Measurements from ENCODE around the gene LMBRD1. TPM values are rescaled to one million over a fixed set of nuclear protein-coding genes. Genes with fewer than 3 reads are reported as not detected.
"Not testable (repeated sequence)": the region's sequence is repeated elsewhere in the genome, so short reads cannot be mapped to it uniquely, and the experiment has no call there.

LMBRD1 gene
- total RNA-seq, 4 donors from 2014 or later: 41.6 to 66.0 (median 57.1) TPM

DNA sequence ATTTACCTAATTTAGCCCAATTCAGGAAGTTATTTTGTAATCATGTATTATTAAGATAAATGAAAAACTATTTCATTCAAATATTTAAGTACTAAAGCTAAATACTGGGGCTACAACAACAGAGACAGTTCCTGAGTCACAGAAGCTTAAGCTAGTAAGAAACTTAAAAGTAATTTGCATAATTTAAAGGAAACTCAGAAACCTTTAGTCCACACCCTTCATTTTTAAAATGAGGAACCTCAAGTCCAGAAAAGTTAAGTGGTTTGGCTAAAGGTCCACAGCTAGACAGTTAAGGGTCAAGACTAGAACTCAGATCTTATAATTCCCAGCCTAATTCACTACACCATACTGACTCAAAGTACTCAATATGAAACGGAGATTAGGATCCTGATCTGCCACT, 7.2 kb downstream of the LMBRD1 start:
- TF ChIP-seq, protein P1, sequence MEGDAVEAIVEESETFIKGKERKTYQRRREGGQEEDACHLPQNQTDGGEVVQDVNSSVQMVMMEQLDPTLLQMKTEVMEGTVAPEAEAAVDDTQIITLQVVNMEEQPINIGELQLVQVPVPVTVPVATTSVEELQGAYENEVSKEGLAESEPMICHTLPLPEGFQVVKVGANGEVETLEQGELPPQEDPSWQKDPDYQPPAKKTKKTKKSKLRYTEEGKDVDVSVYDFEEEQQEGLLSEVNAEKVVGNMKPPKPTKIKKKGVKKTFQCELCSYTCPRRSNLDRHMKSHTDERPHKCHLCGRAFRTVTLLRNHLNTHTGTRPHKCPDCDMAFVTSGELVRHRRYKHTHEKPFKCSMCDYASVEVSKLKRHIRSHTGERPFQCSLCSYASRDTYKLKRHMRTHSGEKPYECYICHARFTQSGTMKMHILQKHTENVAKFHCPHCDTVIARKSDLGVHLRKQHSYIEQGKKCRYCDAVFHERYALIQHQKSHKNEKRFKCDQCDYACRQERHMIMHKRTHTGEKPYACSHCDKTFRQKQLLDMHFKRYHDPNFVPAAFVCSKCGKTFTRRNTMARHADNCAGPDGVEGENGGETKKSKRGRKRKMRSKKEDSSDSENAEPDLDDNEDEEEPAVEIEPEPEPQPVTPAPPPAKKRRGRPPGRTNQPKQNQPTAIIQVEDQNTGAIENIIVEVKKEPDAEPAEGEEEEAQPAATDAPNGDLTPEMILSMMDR (IDR thresholded peaks at IDR 0.05): no peak
- DNase-seq (ENCODE audit: low spot score) (no peak), ATAC-seq (ENCODE audit: low FRiP score) (no peak)

DNA sequence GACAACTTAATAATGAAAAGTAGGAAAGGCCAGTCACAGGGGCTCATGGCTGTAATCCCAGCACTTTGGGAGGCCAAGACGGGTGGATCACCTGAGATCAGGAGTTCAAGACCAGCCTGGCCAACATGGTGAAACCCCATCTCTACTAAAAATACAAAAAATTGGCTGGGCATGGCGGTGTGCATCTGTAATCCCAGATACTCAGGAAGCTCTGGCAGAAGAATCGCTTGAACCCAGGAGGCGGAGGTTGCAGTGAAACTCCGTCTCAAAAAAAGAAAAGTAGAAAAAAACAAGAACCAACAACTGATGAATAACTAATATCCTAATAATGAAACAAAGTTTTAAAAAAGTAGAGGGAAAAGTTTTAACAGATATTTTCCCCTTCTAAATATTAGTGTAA, 9.4 kb downstream of the LMBRD1 start:
- DNase-seq (ENCODE audit: low spot score); ATAC-seq (ENCODE audit: low FRiP score): not testable (repeated sequence)

DNA sequence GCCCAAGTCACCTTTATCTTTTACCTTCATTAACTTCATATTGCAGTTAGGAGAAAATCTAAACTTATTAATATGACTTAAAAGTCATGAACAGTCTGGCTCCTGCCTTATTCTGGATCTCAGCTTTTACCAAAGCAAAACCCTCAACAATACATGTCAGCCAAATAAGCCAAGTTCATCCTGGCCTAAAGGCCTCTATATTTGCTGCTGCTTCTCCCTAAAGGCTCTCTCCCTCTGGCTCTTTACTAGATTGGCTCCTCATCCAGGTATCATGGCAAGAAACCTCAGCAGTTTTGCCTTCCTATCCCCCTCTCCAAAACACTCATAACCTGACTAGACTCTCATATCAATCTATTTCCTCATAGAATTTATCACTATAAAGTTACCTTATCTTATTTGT, 11.1 kb downstream of the LMBRD1 start:
- ATAC-seq (ENCODE audit: low FRiP score) (no peak), DNase-seq (ENCODE audit: low spot score) (no peak)
- TF ChIP-seq, protein P1 (IDR thresholded peaks at IDR 0.05): no peak

DNA sequence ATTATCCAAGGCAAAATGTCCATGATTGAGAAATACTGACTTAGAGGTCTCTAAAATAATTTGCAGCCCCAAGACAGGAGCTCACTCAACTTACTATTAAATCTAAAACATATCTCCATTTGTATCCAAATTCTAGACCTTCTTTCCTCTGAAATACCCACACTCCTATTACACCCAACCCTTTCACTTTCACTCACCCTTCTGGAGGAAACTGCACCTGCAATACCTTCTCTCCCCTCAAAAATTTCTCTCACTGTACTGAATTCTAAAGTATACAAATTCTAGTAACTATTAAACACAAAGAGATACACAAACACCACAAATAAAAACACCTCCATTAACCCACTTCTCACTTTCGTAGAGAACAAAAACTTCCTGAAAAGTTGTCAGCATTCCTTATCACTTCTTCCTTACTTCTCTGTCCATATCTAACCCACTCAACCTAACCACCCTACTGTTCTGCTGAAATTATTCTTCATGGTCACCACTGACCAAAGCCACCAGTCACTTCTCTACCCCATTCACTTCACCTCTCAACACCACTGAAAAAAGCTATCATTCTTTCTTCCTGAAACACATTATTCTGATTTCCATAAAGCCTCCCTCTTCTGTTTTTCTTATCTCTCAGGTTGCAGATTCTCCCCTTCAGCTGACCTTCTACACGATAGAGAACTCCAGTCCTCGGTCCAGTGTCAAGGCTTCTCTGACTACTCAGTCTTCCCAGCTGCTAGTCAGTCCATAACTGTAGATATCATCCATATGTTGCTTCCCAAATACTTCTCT, 12.0 kb downstream of the LMBRD1 start:
- DNase-seq (ENCODE audit: low spot score) (no peak), ATAC-seq (ENCODE audit: low FRiP score) (no peak)
- TF ChIP-seq, protein P1 (IDR thresholded peaks at IDR 0.05): no peak

- TF ChIP-seq, protein P1 (IDR thresholded peaks at IDR 0.05): no peak
- DNase-seq (ENCODE audit: low spot score) (no peak), ATAC-seq (ENCODE audit: low FRiP score) (no peak)
Measured at GRCh38 chr6:69783108-69783507, 13.7 kb downstream of the LMBRD1 start.

DNA sequence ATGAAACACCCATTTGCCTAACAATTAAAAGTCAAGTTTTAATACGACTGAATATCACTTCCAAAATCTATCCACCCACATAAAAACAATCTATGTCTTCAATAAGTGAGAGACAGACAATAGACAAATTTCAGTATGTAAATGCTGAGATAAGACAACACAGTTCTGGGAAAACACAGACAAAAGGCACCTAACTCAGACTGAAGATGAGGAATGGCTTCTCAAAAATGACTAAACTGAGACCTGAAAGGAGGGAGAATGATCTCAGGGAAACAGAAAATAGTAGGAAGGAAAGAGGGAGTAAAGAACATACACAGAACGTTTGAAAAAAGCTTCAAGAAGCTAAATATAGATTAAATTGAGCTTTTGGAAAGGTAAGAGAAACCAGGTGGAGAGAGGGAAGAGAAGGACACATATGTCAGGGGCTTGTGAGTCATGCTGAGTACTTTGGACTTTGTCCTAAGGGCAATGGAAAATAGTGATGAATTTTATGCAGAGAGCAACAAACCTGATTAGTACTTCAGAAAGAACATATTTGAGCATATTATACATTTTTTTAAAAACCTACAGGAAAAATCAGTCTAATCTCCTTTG, 16.1 kb downstream of the LMBRD1 start:
- TF ChIP-seq, protein P1 (IDR thresholded peaks at IDR 0.05): no peak
- ATAC-seq (ENCODE audit: low FRiP score) (no peak), DNase-seq (ENCODE audit: low spot score) (no peak)

- ATAC-seq (ENCODE audit: low FRiP score) (no peak), DNase-seq (ENCODE audit: low spot score) (no peak)
- TF ChIP-seq, protein P1 (IDR thresholded peaks at IDR 0.05): no peak
Measured at GRCh38 chr6:69775941-69776340, 20.9 kb downstream of the LMBRD1 start.
